GM12891 (cell line): ENCODE measurements around the gene SPRR2F.

Experiments
- DNase-seq: peaks from one replicate; pipeline ENCODE4 v3.0.0; 2011; ENCODE audit warnings: low spot score; ENCODE audit not compliant: insufficient read length
- FAIRE-seq: peaks from 2 replicates; lab custom pipeline; 2011; peaks lifted over from hg19 to GRCh38; lab: Jason Lieb, UNC
- PAX5 ChIP-seq: IDR thresholded peaks from 2 replicates; pipeline ENCODE4 v1.6.1; 2011; ENCODE audit warnings: low read length, moderate library complexity, mild to moderate bottlenecking; ENCODE audit not compliant: insufficient read depth, severe bottlenecking
- POLR2A ChIP-seq: IDR thresholded peaks from 2 replicates; pipeline ENCODE4 v1.6.1; 2011; ENCODE audit warnings: low read depth, low read length, control low read depth
- POLR2AphosphoS5 ChIP-seq: IDR thresholded peaks from 2 replicates; pipeline ENCODE4 v1.6.1; 2011; ENCODE audit warnings: low read depth, low read length, control low read depth
- POU2F2 ChIP-seq: IDR thresholded peaks from 2 replicates; pipeline ENCODE4 v1.6.1; 2011; ENCODE audit warnings: low read depth, mild to moderate bottlenecking, control low read depth, low read length, moderate library complexity
- SPI1 ChIP-seq: IDR thresholded peaks from 2 replicates; pipeline ENCODE4 v1.6.1; 2011; ENCODE audit warnings: low read depth, low read length, control low read depth
- TAF1 ChIP-seq: IDR thresholded peaks from 2 replicates; pipeline ENCODE4 v1.6.1; 2011; ENCODE audit warnings: low read depth, low read length, control low read depth

The SPRR2F gene

GRCh38 chr1:153072806-153073726 is 40.2 kb downstream of the SPRR2F start:
- FAIRE-seq: no peak
- no peak for DNase-seq
- TF ChIP-seq POLR2AphosphoS5 (no peak), POU2F2 (no peak), PAX5 (no peak), TAF1 (no peak), SPI1 (no peak)

GRCh38 chr1:153071511-153071910 is 41.8 kb downstream of the SPRR2F start, which contains the start of gene SPRR2B:
TSS of gene SPRR2B (minus strand) at chr1:153071611. CDS start at chr1:153070839, 772 bp downstream.
- FAIRE-seq: no peak
- DNase-seq: no peak
- TF ChIP-seq POLR2AphosphoS5 (no peak), POU2F2 (no peak), POLR2A (no peak), SPI1 (no peak), TAF1 (no peak), PAX5 (no peak)

- FAIRE-seq: no peak
These were observed 43.1 kb downstream of the SPRR2F start for GRCh38 chr1:153070243-153070642.

More at GRCh38 chr1:153070243-153070642, 43.1 kb downstream of the SPRR2F start:
- DNase-seq: no peak
- no peak for TF ChIP-seq PAX5
- no peak for TF ChIP-seq TAF1
- TF ChIP-seq POU2F2: no peak
- no peak for TF ChIP-seq SPI1
